ENCODE measurements around the gene GLB1L.

DNA sequence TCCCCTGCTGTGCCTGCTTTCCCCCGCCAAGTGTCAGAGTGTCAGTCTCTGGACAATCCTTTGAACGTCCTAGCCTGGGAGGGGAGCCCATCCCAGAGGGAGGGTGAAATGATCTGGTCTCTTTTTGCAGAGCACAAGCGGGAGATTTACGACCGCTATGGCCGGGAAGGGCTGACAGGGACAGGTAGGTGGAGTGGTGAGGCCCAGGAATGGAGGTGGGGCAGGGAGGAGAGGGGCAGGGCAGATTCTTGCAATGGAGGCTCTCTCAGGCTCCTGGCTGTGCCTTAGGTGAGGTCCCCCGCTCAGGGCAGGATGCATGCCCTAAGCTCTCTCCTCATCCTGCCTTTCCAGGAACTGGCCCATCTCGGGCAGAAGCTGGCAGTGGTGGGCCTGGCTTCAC is 36.3 kb upstream of the GLB1L start:
- TF ChIP-seq POLR2A (IDR thresholded peaks at IDR 0.05; ENCODE audit: low read depth, low read length) (no peak), TAF1 (IDR thresholded peaks at IDR 0.05; ENCODE audit: borderline replicate concordance, low read depth, low read length) (no peak)
